SK-N-SH (cell line): Measurements from ENCODE around the gene KLF16. TPM values are rescaled to one million over a fixed set of nuclear protein-coding genes. Genes with fewer than 3 reads are reported as not detected.
"Not testable (repeated sequence)": the region's sequence is repeated elsewhere in the genome, so short reads cannot be mapped to it uniquely, and the experiment has no call there.

Experiments used
- CTCF ChIA-PET: fragments of 300-600, 350-600 bp; formaldehyde crosslinking; extraction: SDS; loops from one replicate; lab custom pipeline; 2021; lab: Yijun Ruan, JAX
- POLR2A ChIA-PET: fragments of 350-600 bp; sonication (Branson Sonifier 250); formaldehyde crosslinking; extraction: SDS; loops from one replicate; lab custom pipeline; 2020; ENCODE audit warnings: antibody characterized with exemption, inconsistent platforms; lab: Yijun Ruan, JAX
- DNase-seq: peaks from one replicate; pipeline ENCODE4 v3.0.0; 2012
- H2AFZ ChIP-seq: fragments of 200-600 bp; sonication (generic); 2 replicates; pipeline ENCODE4 v1.8.1; 2016; ENCODE audit warnings: antibody characterized with exemption, mild to moderate bottlenecking, low read depth
- H3F3A ChIP-seq: fragments of 200-600 bp; sonication (generic); replicated peaks from 2 replicates; pipeline ENCODE3; 2016; ENCODE audit warnings: antibody characterized with exemption, mild to moderate bottlenecking; ENCODE audit not compliant: insufficient read depth
- H3K27ac ChIP-seq, 2 experiments: fragments of 200-500 bp in 1 of 2; fragments of 200-600 bp in 1 of 2; sonication (Bioruptor generic) in 1 of 2; sonication (generic), shearing (Covaris generic) in 1 of 2; 2 replicates each; pipeline versions ENCODE4 v1.5.1 to v1.6.1; 2014 to 2016; ENCODE audit warnings: low read depth in 2 of 2, inconsistent platforms in 1 of 2, low read length in 1 of 2, mild to moderate bottlenecking in 1 of 2, mixed read lengths in 1 of 2
- H3K27me3 ChIP-seq: fragments of 200-600 bp; sonication (generic), shearing (Covaris generic); 2 replicates; pipeline ENCODE4 v1.6.1; 2016; ENCODE audit warnings: mixed run types; ENCODE audit not compliant: insufficient read depth
- H3K36me3 ChIP-seq, 2 experiments: fragments of 200-500 bp in 1 of 2; fragments of 200-600 bp in 1 of 2; sonication (Bioruptor generic) in 1 of 2; sonication (generic) in 1 of 2; replicated peaks in 1 of 2; 2 replicates each; pipeline versions ENCODE3 to v1.5.1; 2014 to 2016; ENCODE audit warnings: low read length in 1 of 2, mild to moderate bottlenecking in 1 of 2; ENCODE audit not compliant: insufficient read depth in 2 of 2, control insufficient read depth in 1 of 2
- H3K4me1 ChIP-seq, 2 experiments: fragments of 200-500 bp in 1 of 2; fragments of 200-600 bp in 1 of 2; sonication (Bioruptor generic) in 1 of 2; sonication (generic), shearing (Covaris generic) in 1 of 2; 2 replicates each; pipeline versions ENCODE4 v1.5.1 to v1.6.1; 2014 to 2016; ENCODE audit warnings: low read depth in 1 of 2, low read length in 1 of 2, mixed run types in 1 of 2; ENCODE audit not compliant: insufficient read depth in 2 of 2, control insufficient read depth in 1 of 2
- H3K4me2 ChIP-seq: fragments of 200-600 bp; sonication (generic), shearing (Covaris generic); 2 replicates; pipeline ENCODE4 v1.6.1; 2017; ENCODE audit warnings: mixed run types
- H3K4me3 ChIP-seq, 2 experiments: fragments of 200-500 bp in 1 of 2; fragments of 200-600 bp in 1 of 2; sonication (Bioruptor generic) in 1 of 2; sonication (generic), shearing (Covaris generic) in 1 of 2; 2 replicates each; pipeline versions ENCODE4 v1.5.1 to v1.8.1; 2014 to 2016; ENCODE audit warnings: low read depth in 2 of 2, inconsistent platforms in 1 of 2, low read length in 1 of 2, mild to moderate bottlenecking in 1 of 2, mixed read lengths in 1 of 2, moderate library complexity in 1 of 2
- H3K79me2 ChIP-seq: fragments of 200-600 bp; sonication (generic); 2 replicates; pipeline ENCODE4 v1.8.1; 2017; ENCODE audit warnings: mild to moderate bottlenecking; ENCODE audit not compliant: insufficient read depth
- H3K9ac ChIP-seq: fragments of 200-600 bp; sonication (generic); 2 replicates; pipeline ENCODE4 v1.6.1; 2017; ENCODE audit warnings: mixed run types
- H3K9me2 ChIP-seq: fragments of 200-600 bp; sonication (generic); 2 replicates; pipeline ENCODE4 v1.6.1; 2017; ENCODE audit warnings: mixed run types
- H3K9me3 ChIP-seq: fragments of 200-600 bp; sonication (generic); 2 replicates; pipeline ENCODE4 v1.6.1; 2017; ENCODE audit warnings: mixed run types, mild to moderate bottlenecking, moderate library complexity
- H4K20me1 ChIP-seq: fragments of 200-600 bp; sonication (generic); 2 replicates; pipeline ENCODE4 v1.6.1; 2017; ENCODE audit warnings: mild to moderate bottlenecking, mixed run types; ENCODE audit not compliant: insufficient read depth
- NFIC ChIP-seq: IDR thresholded peaks from 2 replicates; pipeline ENCODE4 v1.4.0; 2012; ENCODE audit warnings: borderline replicate concordance
- POLR2AphosphoS5 ChIP-seq: IDR thresholded peaks from 2 replicates; pipeline ENCODE4 v1.6.1; 2012; ENCODE audit warnings: low read depth, low read length
- SIN3A ChIP-seq: IDR thresholded peaks from 2 replicates; pipeline ENCODE4 v1.6.1; 2012; ENCODE audit warnings: low read depth, mild to moderate bottlenecking, low read length, moderate library complexity, borderline replicate concordance
- TEAD4 ChIP-seq: IDR thresholded peaks from 2 replicates; pipeline ENCODE4 v1.4.0; 2012; ENCODE audit warnings: mild to moderate bottlenecking, borderline replicate concordance; ENCODE audit not compliant: insufficient read depth
- WGBS: methylation state at CpG from one replicate; pipeline ENCODE4 v1.1.6; 2017; ENCODE audit warnings: low lambda C conversion rate; 5-methylcytosine and 5-hydroxymethylcytosine counted together
- polyA plus RNA-seq, 3 experiments: library from polyadenylated mRNA; depleted of rRNA; stranded (reverse); fragments of >200 nt; gene quantifications; 2 replicates each; pipeline ENCODE4 v1.2.3, GENCODE V29; 2012
- TF ChIP-seq, protein P1 (sequence below): IDR thresholded peaks from 2 replicates; pipeline ENCODE4 v1.4.0; 2012; ENCODE audit warnings: low read depth

Gene KLF16
- polyA plus RNA-seq, 1 of the 3 experiments (the other 2 are of a cell fraction) = 16.1 TPM

DNA sequence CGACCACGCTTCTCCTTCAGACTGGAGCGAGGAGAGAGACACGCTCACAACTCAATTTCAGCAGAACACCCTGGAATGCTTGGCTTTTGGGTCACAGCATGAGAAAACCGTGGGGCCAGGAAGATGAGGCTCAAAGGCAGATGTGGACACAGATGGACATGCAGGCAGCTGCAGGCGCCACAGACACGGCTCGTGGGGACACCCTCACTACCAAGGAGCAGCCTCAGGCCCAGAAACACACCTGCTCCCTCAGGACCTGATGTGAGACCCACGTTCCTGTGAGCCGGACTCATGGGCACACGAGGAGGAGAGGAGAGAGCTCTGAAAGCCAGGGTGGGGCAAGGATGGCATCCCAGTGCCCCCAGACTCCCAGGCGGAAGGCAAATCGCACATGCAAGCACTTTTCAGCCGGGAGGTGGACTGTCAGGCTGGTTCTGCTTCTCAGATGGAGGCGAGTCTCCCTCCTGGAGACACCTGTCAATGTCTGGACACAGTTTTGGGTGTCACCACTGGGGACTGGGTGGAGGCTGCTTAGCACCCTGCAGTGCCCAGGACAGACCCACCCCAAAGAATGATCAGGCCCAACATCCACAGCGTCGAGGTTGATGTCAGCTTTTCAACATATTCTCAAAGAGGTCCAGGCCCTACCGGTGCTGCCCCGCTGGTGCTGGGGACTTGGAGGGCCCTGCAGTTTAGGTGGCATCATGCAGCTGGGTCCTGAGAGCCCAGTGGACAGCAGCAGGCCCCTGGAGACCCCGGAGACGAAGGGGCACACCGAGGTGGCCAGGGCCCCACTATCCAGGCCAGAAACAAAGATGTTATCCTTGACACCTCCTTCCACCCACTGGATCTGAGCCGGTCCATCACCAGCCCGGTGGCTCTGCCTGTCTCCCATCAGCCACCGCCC lies 19.7 kb upstream of the KLF16 start:
- no peaks in the 10 kb centered on the region for H3K27me3 ChIP-seq
- ChIA-PET CTCF (interaction anchor here (0.7 to 1.4 kb wide), 2 partner anchors 186 to 187 kb away, joined by 3 to 4 read pairs; no protein-coding TSS in a partner anchor), POLR2A (interaction anchor here (1.2 kb wide), 1 partner anchor 11 kb away, joined by 3 read pairs; no protein-coding TSS in a partner anchor)
- H3F3A ChIP-seq = no peaks in the 10 kb centered on the region
- H3K9ac ChIP-seq = no peak overlapping the region; the same call in 1 of the 2 replicates
- TF ChIP-seq, protein P1, sequence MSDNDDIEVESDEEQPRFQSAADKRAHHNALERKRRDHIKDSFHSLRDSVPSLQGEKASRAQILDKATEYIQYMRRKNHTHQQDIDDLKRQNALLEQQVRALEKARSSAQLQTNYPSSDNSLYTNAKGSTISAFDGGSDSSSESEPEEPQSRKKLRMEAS = no peak
- no peak for TF ChIP-seq NFIC
- peaks cover 0 to 7% of the 10 kb centered on the region in 2 experiments for H3K36me3 ChIP-seq
- H3K4me1 ChIP-seq = peaks cover 6 to 23% of the 10 kb centered on the region in 2 experiments; a peak in 1 of 4 replicates
- H3K4me3 ChIP-seq = peak overlapping the region; percentile 86 to 93; a peak in 2 of 4 replicates
- no peak overlapping the region for H2AFZ ChIP-seq
- H3K27ac ChIP-seq = no peak overlapping the region; a peak in 1 of 4 replicates
- peaks cover 40% of the 10 kb centered on the region for H4K20me1 ChIP-seq
- H3K9me2 ChIP-seq = no peaks in the 10 kb centered on the region
- WGBS = 78% methylated on average over 18 of the region's 25 CpGs
- DNase-seq = no peak
- H3K79me2 ChIP-seq = peaks cover 46% of the 10 kb centered on the region
- H3K9me3 ChIP-seq = no peaks in the 10 kb centered on the region
- peak overlapping the region; percentile 100 for H3K4me2 ChIP-seq

DNA sequence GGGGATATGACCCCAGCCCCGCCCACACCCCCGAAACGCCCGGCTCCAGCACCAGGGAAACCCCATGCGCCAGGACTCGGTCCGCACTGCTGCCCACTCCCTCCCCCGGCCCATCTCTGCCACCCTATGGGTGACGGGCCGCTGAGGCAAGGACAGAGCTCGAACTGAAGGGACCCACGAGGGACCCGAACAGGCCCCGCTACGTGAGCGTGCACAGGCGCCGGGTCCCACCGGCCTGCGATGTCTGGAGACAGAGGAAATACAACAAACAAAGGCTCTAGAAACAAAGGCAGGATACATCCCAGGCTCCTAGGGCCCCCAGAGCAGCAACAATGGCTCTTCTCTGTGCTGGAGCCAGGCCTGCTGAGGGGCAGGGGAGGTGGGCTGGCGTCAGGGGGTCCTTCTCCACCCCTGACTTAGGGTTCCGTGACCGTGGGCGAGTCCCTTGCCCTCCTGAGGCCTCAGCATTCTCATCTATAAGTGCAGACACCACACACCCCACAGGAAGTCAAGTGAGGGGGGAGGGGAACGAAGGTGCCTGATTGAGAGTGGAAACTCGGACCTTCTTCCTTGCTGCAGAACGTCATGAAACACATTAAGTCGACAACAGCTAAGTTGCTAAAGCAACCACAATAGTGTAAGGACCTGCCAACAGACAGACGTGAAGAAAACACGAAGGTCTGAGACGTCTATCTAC lies 18.9 kb upstream of the KLF16 start:
- peaks cover 0 to 7% of the 10 kb centered on the region in 2 experiments for H3K36me3 ChIP-seq
- no peaks in the 10 kb centered on the region for H3K9me2 ChIP-seq
- peaks cover 40% of the 10 kb centered on the region for H4K20me1 ChIP-seq
- peaks cover 46% of the 10 kb centered on the region for H3K79me2 ChIP-seq
- 89% methylated on average over 29 of the region's 31 CpGs for WGBS
- H3K9ac ChIP-seq = no peak overlapping the region
- ChIA-PET CTCF (no interaction called here), POLR2A (no interaction called here)
- H3K4me3 ChIP-seq = no peak overlapping the region
- H3K4me1 ChIP-seq = peaks cover 6 to 23% of the 10 kb centered on the region in 2 experiments; a peak in 1 of 4 replicates
- no peak for DNase-seq
- H3K4me2 ChIP-seq = peak overlapping the region; percentile 100; the same call in 1 of the 2 replicates
- H3K27ac ChIP-seq = no peak overlapping the region; a peak in 1 of 4 replicates
- no peaks in the 10 kb centered on the region for H3K9me3 ChIP-seq
- H3K27me3 ChIP-seq = no peaks in the 10 kb centered on the region
- no peak for TF ChIP-seq TEAD4
- TF ChIP-seq SIN3A = no peak
- TF ChIP-seq POLR2AphosphoS5 = no peak
- no peak overlapping the region for H2AFZ ChIP-seq
- H3F3A ChIP-seq = no peaks in the 10 kb centered on the region

DNA sequence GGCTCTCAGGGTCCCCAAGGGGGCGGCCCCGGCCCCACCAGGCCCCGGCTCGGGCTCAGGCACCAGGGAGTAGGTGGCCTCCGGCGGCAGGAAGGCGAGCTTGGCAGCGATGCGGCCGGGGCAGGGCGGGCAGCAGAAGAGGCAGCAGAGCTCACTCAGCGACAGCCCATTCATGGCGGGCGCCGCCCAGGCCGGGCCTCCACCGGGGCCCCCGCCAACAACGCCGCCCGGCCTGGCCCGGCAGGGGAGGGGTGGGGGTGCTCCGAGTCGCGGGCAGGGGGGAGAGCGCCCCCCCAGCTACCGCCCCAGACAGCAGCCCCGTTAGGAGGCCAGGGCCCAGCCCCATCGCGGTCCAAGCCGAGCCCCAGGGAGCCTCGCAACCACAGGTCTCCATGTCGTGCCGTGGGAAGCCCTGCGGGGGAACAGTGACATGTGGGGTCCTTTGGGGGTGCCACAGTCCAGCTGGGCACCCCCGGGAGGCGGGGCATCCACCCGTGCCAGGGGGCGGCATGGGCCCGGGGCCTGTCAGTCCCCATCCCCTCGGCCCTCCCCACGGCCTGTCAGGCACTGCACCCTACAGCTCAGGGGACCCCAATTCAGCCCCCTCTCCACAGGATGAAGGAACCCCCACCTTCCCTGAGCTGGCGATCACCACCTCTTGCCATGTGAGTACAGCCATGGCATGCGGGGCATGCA lies 18.2 kb upstream of the KLF16 start:
- Histone ChIP-seq H3K79me2 (peaks cover 46% of the 10 kb centered on the region), H4K20me1 (peaks cover 40% of the 10 kb centered on the region), H3K4me1 (peaks cover 6 to 24% of the 10 kb centered on the region in 2 experiments; a peak in 1 of 4 replicates)
- H2AFZ ChIP-seq, H3K4me2 ChIP-seq, DNase-seq, H3F3A ChIP-seq, CTCF ChIA-PET, H3K36me3 ChIP-seq, POLR2A ChIA-PET, H3K27me3 ChIP-seq, H3K27ac ChIP-seq, H3K4me3 ChIP-seq, H3K9me2 ChIP-seq, H3K9me3 ChIP-seq, H3K9ac ChIP-seq: not testable (repeated sequence)
- WGBS = 87% methylated on average over 6 of the region's 44 CpGs
